Dedifferentiated amniotic fluid mesenchymal stem cell (primary cell): ENCODE data around the gene TAF11L6.
"Not testable (repeated sequence)": the region's sequence is repeated elsewhere in the genome, so short reads cannot be mapped to it uniquely, and the experiment has no call there.

Experiments
- DNase-seq: peaks from one replicate; pipeline ENCODE4 v3.0.0-alpha.2; 2016; ENCODE audit errors: extremely low spot score

Gene TAF11L6

DNA sequence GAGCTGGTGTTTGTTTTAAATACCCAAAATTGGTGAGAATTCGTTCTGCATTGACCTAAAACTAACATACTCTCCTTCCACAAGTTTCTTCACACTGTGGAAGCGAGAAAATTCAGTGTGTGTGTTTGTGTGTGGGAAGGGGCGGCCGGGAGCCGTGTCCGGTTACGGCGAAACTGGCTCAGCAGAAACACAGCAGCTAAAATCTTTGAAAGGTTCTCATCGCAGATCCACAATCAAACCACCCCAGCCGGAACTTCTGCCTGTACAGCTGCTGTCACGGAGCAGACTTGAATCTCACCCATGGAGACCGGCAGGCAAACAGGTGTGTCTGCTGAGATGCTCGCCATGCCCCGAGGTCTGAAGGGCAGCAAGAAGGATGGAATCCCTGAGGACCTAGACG lies at the start of gene TAF11L6:
TSS of gene TAF11L6 (plus strand) at position 301 of the 400 bp plus-strand sequence.
- not testable (repeated sequence) for DNase-seq

DNA sequence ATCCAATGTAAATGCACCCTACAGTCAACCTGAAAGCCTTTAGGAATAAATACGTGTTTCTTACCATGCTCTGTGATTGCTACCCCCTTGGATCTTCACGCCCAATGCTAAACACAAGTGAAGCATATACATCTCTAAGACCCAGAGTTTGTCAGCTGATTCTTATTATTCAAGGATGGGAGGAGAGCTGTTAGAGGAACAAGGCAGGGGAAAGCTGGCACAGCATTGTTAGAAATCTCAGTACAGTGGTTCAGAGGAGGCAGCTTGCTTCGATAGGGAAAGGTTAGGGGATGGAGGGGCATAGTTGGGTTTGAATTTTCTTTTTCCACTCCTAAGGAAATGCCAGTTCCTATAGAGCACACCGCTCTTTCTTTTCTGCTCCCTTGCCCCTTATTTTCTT lies 47.1 kb upstream of the TAF11L6 start:
- no peak for DNase-seq

DNA sequence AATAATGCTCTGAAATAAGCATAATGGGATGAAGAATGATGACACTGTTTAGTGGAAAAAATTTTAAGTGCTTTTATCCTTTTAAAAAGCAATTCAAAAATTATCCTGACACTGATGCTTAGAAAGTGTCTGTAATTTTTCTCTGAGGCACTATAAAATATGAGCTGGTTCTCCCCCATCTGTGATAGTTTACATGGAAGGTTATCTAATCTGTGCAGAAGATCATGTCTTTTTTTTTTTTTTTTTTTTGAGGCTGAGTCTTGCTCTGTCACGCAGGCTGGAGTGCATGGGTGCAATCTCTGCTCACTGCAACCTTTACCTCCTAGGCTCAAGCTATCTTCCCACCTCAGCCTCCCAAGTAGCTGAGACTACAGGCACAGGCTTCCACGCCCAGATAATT lies 45.7 kb upstream of the TAF11L6 start:
- DNase-seq, result no peak

DNA sequence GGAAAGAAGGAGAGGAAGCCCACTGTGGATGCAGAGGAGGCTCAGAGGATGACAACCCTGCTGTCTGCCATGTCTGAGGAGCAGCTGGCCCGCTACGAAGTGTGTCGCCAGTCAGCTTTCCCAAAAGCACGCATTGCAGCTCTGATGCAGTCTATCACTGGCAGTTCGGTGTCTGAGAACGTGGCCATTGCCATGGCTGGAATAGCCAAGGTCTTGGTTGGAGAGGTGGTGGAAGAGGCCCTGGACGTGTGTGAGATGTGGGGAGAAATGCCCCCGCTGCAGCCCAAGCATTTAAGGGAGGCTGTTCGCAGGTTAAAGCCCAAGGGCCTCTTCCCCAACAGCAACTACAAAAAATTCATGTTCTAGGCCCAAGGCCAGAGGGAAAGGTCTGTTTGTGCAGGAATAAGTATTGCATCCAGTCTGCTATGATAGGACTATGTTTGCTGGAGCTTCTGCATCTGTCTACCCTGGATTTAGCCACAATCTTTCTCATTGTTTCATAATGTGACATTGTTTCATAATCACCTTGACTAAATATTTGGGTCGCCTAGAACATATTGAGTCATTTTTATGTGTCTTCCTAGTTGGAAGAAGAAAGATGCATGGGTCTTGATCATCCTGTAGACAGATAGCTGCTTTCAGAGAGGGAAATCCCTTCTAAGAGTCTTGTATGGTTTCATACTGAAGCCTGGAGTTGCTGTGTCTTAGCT lies 41.9 kb upstream of the TAF11L6 start:
- not testable (repeated sequence) for DNase-seq

DNA sequence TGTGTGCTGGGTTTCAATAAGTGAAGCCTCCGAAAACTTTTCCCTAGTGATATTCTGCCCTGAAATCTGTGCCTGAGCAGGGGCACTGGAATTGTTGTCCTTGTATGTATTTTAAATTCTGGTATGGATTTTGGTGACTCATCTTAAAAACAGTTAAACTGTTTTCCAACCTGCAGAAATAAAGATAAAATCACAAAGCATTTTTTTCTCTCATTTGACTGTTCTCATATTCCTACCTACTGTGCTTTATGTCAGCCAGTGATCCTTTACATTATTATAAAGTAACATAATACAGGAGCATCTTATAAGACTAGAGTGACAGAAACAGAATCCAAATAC lies 41.3 kb upstream of the TAF11L6 start:
- DNase-seq, result no peak

DNA sequence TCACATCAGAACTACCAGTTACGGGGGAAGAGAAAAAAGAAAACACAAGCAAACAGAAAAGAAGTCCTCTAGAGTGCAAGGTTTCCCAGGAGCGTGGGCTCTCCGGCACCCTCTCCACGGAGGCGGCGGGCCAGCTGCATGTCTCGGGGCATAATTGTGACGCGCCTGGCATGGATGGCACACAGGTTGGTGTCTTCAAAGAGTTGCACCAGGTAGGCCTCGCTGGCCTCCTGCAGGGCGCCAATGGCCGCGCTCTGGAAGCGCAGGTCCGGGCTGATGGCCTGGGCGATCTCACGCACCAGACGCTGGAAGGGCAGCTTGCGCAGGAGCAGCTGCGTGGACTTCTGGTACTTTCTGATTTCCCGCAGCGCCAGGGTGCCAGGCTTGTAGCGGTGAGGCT lies 37.2 kb upstream of the TAF11L6 start:
- not testable (repeated sequence) for DNase-seq

DNA sequence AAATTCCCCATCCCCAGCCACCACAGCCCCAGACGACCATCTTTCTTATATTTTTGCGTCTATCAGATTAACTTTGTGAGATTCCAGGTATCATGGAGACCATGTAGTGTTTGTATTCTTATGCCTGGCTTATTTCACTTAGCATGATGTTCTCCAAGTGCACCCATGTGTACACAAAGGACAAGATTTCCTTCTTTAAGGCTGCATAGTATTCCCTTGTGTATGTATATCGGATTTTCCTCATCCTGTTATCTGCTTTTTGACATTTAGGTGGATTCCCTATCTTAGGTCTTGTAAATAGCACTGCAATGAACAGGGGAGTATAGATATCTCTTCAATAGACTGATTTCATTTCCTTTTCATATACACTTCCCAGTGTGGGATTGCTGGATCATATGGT lies 35.7 kb upstream of the TAF11L6 start:
- no peak for DNase-seq

DNA sequence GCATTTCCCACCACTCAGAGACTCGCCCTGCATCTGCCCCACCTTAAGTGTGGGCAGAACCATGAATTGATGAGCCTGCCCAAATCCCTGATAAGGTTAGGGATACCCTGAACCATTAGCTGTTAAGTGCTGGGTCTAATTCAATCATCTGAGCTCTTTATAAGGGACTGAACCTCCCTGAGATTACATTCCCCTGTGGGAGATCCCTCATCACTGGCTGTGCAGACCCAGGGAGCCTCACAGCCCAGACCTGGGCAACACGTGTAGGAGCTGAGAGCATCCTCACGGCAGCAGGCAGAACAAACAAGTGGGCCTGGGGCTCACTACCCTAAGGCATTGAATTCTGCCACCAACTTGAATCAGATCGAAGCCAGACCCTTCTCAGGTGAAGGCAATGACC lies 31.0 kb upstream of the TAF11L6 start:
- no peak for DNase-seq

DNA sequence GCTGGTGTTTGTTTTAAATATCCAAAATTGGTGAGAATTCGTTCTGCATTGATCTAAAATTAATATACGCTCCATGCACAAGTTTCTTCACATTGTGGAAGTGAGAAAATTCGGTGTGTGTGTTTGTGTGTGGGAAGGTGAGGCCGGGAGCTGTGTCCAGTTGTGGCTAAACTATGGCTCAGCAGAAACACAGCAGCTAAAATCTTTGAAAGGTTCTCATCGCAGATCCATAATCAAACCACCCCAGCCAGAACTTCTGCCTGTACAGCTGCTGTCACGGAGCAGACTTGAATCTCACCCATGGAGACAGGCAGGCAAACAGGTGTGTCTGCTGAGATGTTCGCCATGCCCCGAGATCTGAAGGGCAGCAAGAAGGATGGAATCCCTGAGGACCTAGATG lies 30.5 kb upstream of the TAF11L6 start, which contains the start of gene TAF11L2:
TSS of gene TAF11L2 (plus strand) at position 301 of the 400 bp plus-strand sequence.
- not testable (repeated sequence) for DNase-seq

DNA sequence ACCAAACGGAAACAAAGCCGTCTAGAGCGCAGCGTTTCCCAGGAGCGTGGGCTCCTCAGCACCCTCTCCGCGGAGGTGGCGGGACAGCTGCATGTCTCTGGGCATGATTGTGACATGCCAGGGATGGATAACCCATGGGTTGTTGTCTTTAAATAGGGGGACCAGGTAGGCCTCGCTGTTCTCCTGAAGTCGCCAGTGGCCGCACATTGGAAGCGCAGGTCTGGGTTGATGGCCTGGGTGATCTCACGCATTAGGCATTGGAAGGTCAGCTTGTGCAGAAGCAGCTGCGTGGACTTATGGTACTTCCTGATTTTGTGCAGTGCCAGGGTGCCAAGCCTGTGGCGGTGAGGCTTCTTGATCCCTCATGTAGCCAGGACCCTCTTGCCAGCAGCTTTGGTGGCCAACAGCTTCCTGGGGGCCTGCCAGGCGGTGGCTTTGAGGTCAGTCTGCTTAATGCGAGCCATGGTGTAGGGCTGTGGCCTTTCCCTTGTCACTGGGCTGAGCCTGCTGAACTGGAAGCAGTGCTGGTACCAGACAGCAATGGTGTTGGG lies 16.6 kb upstream of the TAF11L6 start:
- DNase-seq, result no peak

DNA sequence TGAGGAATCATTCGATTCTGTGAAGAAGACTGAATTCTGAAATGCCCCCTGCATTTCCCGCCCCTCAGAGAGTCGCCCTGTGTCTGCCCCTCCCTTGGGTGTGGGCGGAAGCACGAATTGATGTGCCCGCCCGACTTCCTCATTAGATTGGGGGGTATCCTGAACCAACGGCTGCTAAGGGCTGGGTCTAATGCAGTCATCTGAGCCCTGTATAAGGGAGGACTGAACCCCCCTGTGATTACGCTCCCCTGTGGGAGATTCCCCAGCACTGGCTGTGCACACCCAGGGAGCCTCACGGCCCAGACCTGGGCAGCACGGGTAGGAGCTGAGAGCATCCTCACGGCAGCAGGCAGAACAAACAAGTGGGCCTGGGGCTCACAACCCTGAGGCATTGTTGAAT lies 10.9 kb upstream of the TAF11L6 start:
- not testable (repeated sequence) for DNase-seq

DNA sequence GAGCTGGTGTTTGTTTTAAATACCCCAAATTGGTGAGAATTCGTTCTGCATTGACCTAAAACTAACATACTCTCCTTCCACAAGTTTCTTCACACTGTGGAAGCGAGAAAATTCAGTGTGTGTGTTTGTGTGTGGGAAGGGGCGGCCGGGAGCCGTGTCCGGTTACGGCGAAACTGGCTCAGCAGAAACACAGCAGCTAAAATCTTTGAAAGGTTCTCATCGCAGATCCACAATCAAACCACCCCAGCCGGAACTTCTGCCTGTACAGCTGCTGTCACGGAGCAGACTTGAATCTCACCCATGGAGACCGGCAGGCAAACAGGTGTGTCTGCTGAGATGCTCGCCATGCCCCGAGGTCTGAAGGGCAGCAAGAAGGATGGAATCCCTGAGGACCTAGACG lies 10.4 kb upstream of the TAF11L6 start, which contains the start of gene TAF11L3:
TSS of gene TAF11L3 (plus strand) at position 301 of the 400 bp plus-strand sequence.
- not testable (repeated sequence) for DNase-seq

DNA sequence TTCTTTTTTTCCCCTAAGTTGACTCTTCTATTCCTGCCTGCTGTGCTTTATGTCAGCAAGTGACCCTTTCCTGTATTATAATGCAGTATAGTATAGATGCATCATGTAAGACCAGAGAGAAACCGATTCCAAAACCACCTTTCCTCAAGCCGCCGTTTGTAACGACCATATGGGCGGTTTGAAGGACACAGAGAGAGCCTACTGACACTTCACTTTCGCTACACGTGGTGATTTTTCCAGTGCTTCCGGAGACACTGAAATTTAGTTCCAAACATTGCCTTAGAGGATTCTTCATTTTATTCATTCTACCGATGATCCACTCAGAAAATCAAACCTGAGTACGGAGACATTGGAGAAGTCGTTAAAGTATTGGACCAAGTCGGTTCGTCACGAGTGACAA lies 9.0 kb upstream of the TAF11L6 start:
- not testable (repeated sequence) for DNase-seq

DNA sequence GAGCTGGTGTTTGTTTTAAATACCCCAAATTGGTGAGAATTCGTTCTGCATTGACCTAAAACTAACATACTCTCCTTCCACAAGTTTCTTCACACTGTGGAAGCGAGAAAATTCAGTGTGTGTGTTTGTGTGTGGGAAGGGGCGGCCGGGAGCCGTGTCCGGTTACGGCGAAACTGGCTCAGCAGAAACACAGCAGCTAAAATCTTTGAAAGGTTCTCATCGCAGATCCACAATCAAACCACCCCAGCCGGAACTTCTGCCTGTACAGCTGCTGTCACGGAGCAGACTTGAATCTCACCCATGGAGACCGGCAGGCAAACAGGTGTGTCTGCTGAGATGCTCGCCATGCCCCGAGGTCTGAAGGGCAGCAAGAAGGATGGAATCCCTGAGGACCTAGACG lies 7.0 kb upstream of the TAF11L6 start, which contains the start of gene TAF11L4:
TSS of gene TAF11L4 (plus strand) at position 301 of the 400 bp plus-strand sequence.
- DNase-seq, result not testable (repeated sequence)

DNA sequence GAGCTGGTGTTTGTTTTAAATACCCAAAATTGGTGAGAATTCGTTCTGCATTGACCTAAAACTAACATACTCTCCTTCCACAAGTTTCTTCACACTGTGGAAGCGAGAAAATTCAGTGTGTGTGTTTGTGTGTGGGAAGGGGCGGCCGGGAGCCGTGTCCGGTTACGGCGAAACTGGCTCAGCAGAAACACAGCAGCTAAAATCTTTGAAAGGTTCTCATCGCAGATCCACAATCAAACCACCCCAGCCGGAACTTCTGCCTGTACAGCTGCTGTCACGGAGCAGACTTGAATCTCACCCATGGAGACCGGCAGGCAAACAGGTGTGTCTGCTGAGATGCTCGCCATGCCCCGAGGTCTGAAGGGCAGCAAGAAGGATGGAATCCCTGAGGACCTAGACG lies 3.5 kb upstream of the TAF11L6 start, which contains the start of gene TAF11L5:
TSS of gene TAF11L5 (plus strand) at position 301 of the 400 bp plus-strand sequence.
- DNase-seq, result not testable (repeated sequence)

DNA sequence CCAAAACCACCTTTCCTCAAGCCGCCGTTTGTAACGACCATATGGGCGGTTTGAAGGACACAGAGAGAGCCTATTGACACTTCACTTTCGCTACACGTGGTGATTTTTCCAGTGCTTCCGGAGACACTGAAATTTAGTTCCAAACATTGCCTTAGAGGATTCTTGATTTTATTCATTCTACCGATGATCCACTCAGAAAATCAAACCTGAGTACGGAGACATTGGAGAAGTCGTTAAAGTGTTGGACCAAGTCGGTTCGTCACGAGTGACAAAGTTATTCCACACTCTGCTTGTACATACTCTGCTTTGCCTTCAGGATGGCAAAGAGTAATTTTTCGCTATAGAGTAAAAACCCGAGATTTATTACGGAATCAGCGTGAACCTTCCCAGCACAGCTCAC lies 2.0 kb upstream of the TAF11L6 start:
- not testable (repeated sequence) for DNase-seq
